Peyer's patch (tissue), 4 donors: Measurements from ENCODE around the gene MYOF.

ENCODE experiments used
- CTCF ChIP-seq, 6 experiments: fragments of 450-650 bp in 4 of 6; fragments of 200-600 bp in 2 of 6; sonication (generic) in 1 of 6; IDR thresholded peaks; one replicate each; pipeline ENCODE4 v1.5.1; 2017 to 2019; ENCODE audit warnings: antibody characterized with exemption in 6 of 6, mild to moderate bottlenecking in 3 of 6, moderate library complexity in 1 of 6
- POLR2A ChIP-seq, 2 donors: fragments of 450-650 bp; IDR thresholded peaks; one replicate each; pipeline ENCODE4 v1.5.1; 2017; ENCODE audit warnings: antibody characterized with exemption in 2 of 2, mild to moderate bottlenecking in 2 of 2, moderate library complexity in 2 of 2

- TF ChIP-seq POLR2A (IDR thresholded peaks at IDR 0.05), result no peak
- TF ChIP-seq CTCF (IDR thresholded peaks at IDR 0.05), result no peak
Observed at GRCh38 chr10:93471110-93471651, 11.0 kb downstream of the MYOF start.
